HepG2 (cell line): Measurements from ENCODE around the gene ELF1. TPM values are rescaled to one million over a fixed set of nuclear protein-coding genes. Genes with fewer than 3 reads are reported as not detected.

Experiments used
- ETV5 ChIP-seq: IDR thresholded peaks from 2 replicates; pipeline ENCODE4 v1.6.1; 2018; ENCODE audit warnings: missing biosample characterization, missing genetic modification reagents, inconsistent platforms, borderline replicate concordance
- HOXD1 ChIP-seq: sonication (generic); formaldehyde crosslinking; IDR thresholded peaks from 2 replicates; pipeline ENCODE4 v1.5.0; 2020; ENCODE audit warnings: missing genetic modification reagents
- JUNB ChIP-seq: sonication (generic); formaldehyde crosslinking; IDR thresholded peaks from 2 replicates; pipeline ENCODE4 v1.8.0; 2022; ENCODE audit warnings: missing genetic modification reagents, mild to moderate bottlenecking, borderline replicate concordance
- KDM5B ChIP-seq: sonication (generic); formaldehyde crosslinking; IDR thresholded peaks from 2 replicates; pipeline ENCODE4 v1.4.0; 2020; ENCODE audit warnings: missing genetic modification reagents, mild to moderate bottlenecking, borderline replicate concordance
- NFIB ChIP-seq: sonication (generic); formaldehyde crosslinking; IDR thresholded peaks from 2 replicates; pipeline ENCODE4 v1.9.0; 2021; ENCODE audit warnings: missing genetic modification reagents, mild to moderate bottlenecking, borderline replicate concordance
- SMYD3 ChIP-seq: sonication (generic); formaldehyde crosslinking; IDR thresholded peaks from 2 replicates; pipeline ENCODE4 v1.8.1; 2023; ENCODE audit warnings: mild to moderate bottlenecking, missing genetic modification reagents
- ZNF550 ChIP-seq: sonication (generic); formaldehyde crosslinking; IDR thresholded peaks from 2 replicates; pipeline ENCODE4 v1.4.0; 2020; ENCODE audit warnings: mild to moderate bottlenecking, missing genetic modification reagents, borderline replicate concordance
- ZNF577 ChIP-seq: sonication (generic); formaldehyde crosslinking; IDR thresholded peaks from 2 replicates; pipeline ENCODE4 v1.4.0; 2020; ENCODE audit warnings: mild to moderate bottlenecking, low read depth, missing genetic modification reagents, borderline replicate concordance
- ZNF598 ChIP-seq: sonication (generic); formaldehyde crosslinking; IDR thresholded peaks from 2 replicates; pipeline ENCODE4 v1.5.1; 2020; ENCODE audit warnings: mild to moderate bottlenecking, missing genetic modification reagents, borderline replicate concordance
- ZNF616 ChIP-seq: sonication (generic); formaldehyde crosslinking; IDR thresholded peaks from 2 replicates; pipeline ENCODE4 v1.5.0; 2020; ENCODE audit warnings: low read depth, mild to moderate bottlenecking, missing genetic modification reagents
- ZNF878 ChIP-seq: sonication (generic); formaldehyde crosslinking; IDR thresholded peaks from 2 replicates; pipeline ENCODE4 v1.8.1; 2023; ENCODE audit warnings: mild to moderate bottlenecking, missing genetic modification reagents, moderate library complexity
- ZSCAN25 ChIP-seq: sonication (generic); formaldehyde crosslinking; IDR thresholded peaks from 2 replicates; pipeline ENCODE4 v1.8.0; 2022; ENCODE audit warnings: mild to moderate bottlenecking, missing genetic modification reagents
- polyA plus RNA-seq, 8 experiments: library from polyadenylated mRNA; depleted of rRNA in 3 of 8; stranded (reverse) in 7 of 8; unstranded in 1 of 8; fragments of >200 nt; fragmentation: Illumina TruSeq in 4 of 8; extraction: Trizol in 4 of 8; gene quantifications; 2 replicates each; pipeline versions ENCODE4 v1.2.1 to v1.2.3, GENCODE V29; 2011 to 2016; ENCODE audit warnings: low read depth in 4 of 8, missing spikeins in 1 of 8, mixed read lengths in 1 of 8; ENCODE audit not compliant: insufficient read depth in 1 of 8
- total RNA-seq, 5 experiments: library from RNA; depleted of rRNA; stranded (reverse); fragments of >200 nt; fragmentation: Illumina TruSeq; extraction: Trizol; gene quantifications; 2 replicates each; pipeline ENCODE4 v1.2.3, GENCODE V29; 2016; ENCODE audit warnings: low read depth in 1 of 5
- TF ChIP-seq, protein P1 (sequence below): sonication (generic); formaldehyde crosslinking; IDR thresholded peaks from 2 replicates; pipeline ENCODE4 v1.5.1; 2020; ENCODE audit warnings: mild to moderate bottlenecking, missing genetic modification reagents, moderate library complexity
- TF ChIP-seq, protein P2 (sequence below): sonication (generic); formaldehyde crosslinking; IDR thresholded peaks from 2 replicates; pipeline ENCODE4 v1.5.1; 2020; ENCODE audit warnings: missing genetic modification reagents, mild to moderate bottlenecking, borderline replicate concordance
- TF ChIP-seq, protein P3 (sequence below): sonication (generic); formaldehyde crosslinking; IDR thresholded peaks from 2 replicates; pipeline ENCODE4 v1.4.0; 2020; ENCODE audit warnings: missing genetic modification reagents, borderline replicate concordance
- TF ChIP-seq, protein P4 (sequence below): sonication (generic); formaldehyde crosslinking; IDR thresholded peaks from 2 replicates; pipeline ENCODE4 v1.5.0; 2020; ENCODE audit warnings: mild to moderate bottlenecking, missing genetic modification reagents, borderline replicate concordance

ELF1 gene
- total and polyA plus RNA-seq, 2 of the 13 experiments (the other 11 are each of a cell fraction or from before 2014, with no cell fraction given): 24.6 to 71.5 TPM

DNA sequence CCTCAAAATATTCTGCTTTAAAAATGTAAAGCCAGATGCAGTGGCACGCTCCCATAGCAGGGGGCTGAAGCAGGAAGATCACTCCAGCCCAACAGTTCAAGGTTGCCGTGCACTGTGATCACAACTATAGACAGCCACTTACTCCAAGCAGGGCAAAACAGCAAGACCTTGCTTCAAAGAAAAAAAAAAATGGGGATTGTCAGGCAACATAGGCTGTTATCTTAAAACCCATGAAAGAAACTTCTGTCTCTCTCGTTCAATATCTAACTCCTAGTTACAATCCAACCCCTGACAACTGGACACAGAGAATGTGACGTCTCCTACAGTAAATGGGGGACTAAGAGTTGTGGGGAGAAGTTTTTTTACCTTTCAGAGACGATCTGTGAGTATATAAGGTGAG, 17.4 kb downstream of the ELF1 start (continued):
- TF ChIP-seq, protein P1, sequence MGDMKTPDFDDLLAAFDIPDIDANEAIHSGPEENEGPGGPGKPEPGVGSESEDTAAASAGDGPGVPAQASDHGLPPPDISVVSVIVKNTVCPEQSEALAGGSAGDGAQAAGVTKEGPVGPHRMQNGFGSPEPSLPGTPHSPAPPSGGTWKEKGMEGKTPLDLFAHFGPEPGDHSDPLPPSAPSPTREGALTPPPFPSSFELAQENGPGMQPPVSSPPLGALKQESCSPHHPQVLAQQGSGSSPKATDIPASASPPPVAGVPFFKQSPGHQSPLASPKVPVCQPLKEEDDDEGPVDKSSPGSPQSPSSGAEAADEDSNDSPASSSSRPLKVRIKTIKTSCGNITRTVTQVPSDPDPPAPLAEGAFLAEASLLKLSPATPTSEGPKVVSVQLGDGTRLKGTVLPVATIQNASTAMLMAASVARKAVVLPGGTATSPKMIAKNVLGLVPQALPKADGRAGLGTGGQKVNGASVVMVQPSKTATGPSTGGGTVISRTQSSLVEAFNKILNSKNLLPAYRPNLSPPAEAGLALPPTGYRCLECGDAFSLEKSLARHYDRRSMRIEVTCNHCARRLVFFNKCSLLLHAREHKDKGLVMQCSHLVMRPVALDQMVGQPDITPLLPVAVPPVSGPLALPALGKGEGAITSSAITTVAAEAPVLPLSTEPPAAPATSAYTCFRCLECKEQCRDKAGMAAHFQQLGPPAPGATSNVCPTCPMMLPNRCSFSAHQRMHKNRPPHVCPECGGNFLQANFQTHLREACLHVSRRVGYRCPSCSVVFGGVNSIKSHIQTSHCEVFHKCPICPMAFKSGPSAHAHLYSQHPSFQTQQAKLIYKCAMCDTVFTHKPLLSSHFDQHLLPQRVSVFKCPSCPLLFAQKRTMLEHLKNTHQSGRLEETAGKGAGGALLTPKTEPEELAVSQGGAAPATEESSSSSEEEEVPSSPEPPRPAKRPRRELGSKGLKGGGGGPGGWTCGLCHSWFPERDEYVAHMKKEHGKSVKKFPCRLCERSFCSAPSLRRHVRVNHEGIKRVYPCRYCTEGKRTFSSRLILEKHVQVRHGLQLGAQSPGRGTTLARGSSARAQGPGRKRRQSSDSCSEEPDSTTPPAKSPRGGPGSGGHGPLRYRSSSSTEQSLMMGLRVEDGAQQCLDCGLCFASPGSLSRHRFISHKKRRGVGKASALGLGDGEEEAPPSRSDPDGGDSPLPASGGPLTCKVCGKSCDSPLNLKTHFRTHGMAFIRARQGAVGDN (CRISPR knock-in tag): no peak
- TF ChIP-seq, protein P2, sequence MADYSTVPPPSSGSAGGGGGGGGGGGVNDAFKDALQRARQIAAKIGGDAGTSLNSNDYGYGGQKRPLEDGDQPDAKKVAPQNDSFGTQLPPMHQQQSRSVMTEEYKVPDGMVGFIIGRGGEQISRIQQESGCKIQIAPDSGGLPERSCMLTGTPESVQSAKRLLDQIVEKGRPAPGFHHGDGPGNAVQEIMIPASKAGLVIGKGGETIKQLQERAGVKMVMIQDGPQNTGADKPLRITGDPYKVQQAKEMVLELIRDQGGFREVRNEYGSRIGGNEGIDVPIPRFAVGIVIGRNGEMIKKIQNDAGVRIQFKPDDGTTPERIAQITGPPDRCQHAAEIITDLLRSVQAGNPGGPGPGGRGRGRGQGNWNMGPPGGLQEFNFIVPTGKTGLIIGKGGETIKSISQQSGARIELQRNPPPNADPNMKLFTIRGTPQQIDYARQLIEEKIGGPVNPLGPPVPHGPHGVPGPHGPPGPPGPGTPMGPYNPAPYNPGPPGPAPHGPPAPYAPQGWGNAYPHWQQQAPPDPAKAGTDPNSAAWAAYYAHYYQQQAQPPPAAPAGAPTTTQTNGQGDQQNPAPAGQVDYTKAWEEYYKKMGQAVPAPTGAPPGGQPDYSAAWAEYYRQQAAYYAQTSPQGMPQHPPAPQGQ (CRISPR knock-in tag): no peak
- TF ChIP-seq SMYD3 (no peak), ZNF878 (CRISPR knock-in tag) (no peak), ZSCAN25 (CRISPR knock-in tag) (no peak), ZNF598 (CRISPR knock-in tag) (no peak), ZNF550 (CRISPR knock-in tag) (no peak), ZNF616 (CRISPR knock-in tag) (no peak), KDM5B (CRISPR knock-in tag) (no peak), HOXD1 (CRISPR knock-in tag) (no peak), NFIB (no peak), JUNB (no peak), ZNF577 (CRISPR knock-in tag) (no peak), ETV5 (peak; percentile 52; the same call in 1 of the 2 replicates)
- TF ChIP-seq, protein P3, sequence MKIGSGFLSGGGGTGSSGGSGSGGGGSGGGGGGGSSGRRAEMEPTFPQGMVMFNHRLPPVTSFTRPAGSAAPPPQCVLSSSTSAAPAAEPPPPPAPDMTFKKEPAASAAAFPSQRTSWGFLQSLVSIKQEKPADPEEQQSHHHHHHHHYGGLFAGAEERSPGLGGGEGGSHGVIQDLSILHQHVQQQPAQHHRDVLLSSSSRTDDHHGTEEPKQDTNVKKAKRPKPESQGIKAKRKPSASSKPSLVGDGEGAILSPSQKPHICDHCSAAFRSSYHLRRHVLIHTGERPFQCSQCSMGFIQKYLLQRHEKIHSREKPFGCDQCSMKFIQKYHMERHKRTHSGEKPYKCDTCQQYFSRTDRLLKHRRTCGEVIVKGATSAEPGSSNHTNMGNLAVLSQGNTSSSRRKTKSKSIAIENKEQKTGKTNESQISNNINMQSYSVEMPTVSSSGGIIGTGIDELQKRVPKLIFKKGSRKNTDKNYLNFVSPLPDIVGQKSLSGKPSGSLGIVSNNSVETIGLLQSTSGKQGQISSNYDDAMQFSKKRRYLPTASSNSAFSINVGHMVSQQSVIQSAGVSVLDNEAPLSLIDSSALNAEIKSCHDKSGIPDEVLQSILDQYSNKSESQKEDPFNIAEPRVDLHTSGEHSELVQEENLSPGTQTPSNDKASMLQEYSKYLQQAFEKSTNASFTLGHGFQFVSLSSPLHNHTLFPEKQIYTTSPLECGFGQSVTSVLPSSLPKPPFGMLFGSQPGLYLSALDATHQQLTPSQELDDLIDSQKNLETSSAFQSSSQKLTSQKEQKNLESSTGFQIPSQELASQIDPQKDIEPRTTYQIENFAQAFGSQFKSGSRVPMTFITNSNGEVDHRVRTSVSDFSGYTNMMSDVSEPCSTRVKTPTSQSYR (CRISPR knock-in tag): no peak; the same call in 1 of the 2 replicates
- TF ChIP-seq, protein P4, sequence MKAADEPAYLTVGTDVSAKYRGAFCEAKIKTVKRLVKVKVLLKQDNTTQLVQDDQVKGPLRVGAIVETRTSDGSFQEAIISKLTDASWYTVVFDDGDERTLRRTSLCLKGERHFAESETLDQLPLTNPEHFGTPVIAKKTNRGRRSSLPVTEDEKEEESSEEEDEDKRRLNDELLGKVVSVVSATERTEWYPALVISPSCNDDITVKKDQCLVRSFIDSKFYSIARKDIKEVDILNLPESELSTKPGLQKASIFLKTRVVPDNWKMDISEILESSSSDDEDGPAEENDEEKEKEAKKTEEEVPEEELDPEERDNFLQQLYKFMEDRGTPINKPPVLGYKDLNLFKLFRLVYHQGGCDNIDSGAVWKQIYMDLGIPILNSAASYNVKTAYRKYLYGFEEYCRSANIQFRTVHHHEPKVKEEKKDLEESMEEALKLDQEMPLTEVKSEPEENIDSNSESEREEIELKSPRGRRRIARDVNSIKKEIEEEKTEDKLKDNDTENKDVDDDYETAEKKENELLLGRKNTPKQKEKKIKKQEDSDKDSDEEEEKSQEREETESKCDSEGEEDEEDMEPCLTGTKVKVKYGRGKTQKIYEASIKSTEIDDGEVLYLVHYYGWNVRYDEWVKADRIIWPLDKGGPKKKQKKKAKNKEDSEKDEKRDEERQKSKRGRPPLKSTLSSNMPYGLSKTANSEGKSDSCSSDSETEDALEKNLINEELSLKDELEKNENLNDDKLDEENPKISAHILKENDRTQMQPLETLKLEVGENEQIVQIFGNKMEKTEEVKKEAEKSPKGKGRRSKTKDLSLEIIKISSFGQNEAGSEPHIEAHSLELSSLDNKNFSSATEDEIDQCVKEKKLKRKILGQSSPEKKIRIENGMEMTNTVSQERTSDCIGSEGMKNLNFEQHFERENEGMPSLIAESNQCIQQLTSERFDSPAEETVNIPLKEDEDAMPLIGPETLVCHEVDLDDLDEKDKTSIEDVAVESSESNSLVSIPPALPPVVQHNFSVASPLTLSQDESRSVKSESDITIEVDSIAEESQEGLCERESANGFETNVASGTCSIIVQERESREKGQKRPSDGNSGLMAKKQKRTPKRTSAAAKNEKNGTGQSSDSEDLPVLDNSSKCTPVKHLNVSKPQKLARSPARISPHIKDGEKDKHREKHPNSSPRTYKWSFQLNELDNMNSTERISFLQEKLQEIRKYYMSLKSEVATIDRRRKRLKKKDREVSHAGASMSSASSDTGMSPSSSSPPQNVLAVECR (CRISPR knock-in tag): peak; percentile 34; the same call in 1 of the 2 replicates
